ENCODE measurements around the gene ABCA8. TPM values are rescaled to one million over a fixed set of nuclear protein-coding genes. Genes with fewer than 3 reads are reported as not detected.

ABCA8 gene
- total RNA-seq, 1 experiment from 2014 or later, result not detected

GRCh38 chr17:68822719-68823289 lies 132.4 kb downstream of the ABCA8 start:
- H3K9me3 Mint-ChIP-seq, result no peaks in the 10 kb centered on the region
- peaks cover 0 to 3% of the 10 kb centered on the region in 2 experiments; a peak in 2 of 4 replicates for H3K4me1 Mint-ChIP-seq
- H2AFZ ChIP-seq (ENCODE audit: low read length), result no peak overlapping the region

More at GRCh38 chr17:68822719-68823289, 132.4 kb downstream of the ABCA8 start:
- no peaks in the 10 kb centered on the region for H3K27me3 Mint-ChIP-seq (ENCODE audit: low read depth)
- no peak overlapping the region for H4K91ac ChIP-seq (ENCODE audit: insufficient read length, low read depth, low read length)
- H2BK20ac ChIP-seq (ENCODE audit: low read depth, low read length, poor library complexity, severe bottlenecking), result no peak overlapping the region
- H3K79me2 ChIP-seq (ENCODE audit: insufficient read depth, low read length), result no peaks in the 10 kb centered on the region
- no peak overlapping the region for H3K14ac ChIP-seq (ENCODE audit: insufficient read depth, low read length)
- H3K27ac Mint-ChIP-seq, result no peak overlapping the region
- H2AK5ac ChIP-seq (ENCODE audit: insufficient read length, low read length), result no peak overlapping the region
- no peak overlapping the region for H3K56ac ChIP-seq (ENCODE audit: insufficient read length, low read depth, low read length)
- no peaks in the 10 kb centered on the region for H3K4me1 ChIP-seq (ENCODE audit: insufficient read depth, low read length)
- H2BK15ac ChIP-seq (ENCODE audit: low read depth, low read length), result 0 out of 2 replicates have a peak overlapping the region, but pooled peaks have one; percentile 80
- H3K36me3 Mint-ChIP-seq (ENCODE audit: insufficient read depth in 1 of 3, low read depth in 3 of 3), result no peaks in the 10 kb centered on the region
- H3K4me2 ChIP-seq (ENCODE audit: insufficient read depth, insufficient read length, low read length), result no peak overlapping the region
- H4K5ac ChIP-seq (ENCODE audit: insufficient read length, low read depth, low read length), result no peak overlapping the region
- no peaks in the 10 kb centered on the region for H4K20me1 ChIP-seq (ENCODE audit: control insufficient read depth, insufficient read depth, insufficient read length)
- H4K8ac ChIP-seq (replicated peaks; ENCODE audit: insufficient read length, low read depth, low read length), result no peak overlapping the region
- no CpG with 5 or more reads among the region's 3 CpGs for WGBS (ENCODE audit: extremely low coverage, insufficient read length, low lambda C conversion rate)
- no peak overlapping the region for H3K23ac ChIP-seq (ENCODE audit: insufficient read length, low read depth, low read length)
- no peak overlapping the region for H3K9ac ChIP-seq (ENCODE audit: extremely low read depth, insufficient read length, low read length)
- TF ChIP-seq, protein P1, sequence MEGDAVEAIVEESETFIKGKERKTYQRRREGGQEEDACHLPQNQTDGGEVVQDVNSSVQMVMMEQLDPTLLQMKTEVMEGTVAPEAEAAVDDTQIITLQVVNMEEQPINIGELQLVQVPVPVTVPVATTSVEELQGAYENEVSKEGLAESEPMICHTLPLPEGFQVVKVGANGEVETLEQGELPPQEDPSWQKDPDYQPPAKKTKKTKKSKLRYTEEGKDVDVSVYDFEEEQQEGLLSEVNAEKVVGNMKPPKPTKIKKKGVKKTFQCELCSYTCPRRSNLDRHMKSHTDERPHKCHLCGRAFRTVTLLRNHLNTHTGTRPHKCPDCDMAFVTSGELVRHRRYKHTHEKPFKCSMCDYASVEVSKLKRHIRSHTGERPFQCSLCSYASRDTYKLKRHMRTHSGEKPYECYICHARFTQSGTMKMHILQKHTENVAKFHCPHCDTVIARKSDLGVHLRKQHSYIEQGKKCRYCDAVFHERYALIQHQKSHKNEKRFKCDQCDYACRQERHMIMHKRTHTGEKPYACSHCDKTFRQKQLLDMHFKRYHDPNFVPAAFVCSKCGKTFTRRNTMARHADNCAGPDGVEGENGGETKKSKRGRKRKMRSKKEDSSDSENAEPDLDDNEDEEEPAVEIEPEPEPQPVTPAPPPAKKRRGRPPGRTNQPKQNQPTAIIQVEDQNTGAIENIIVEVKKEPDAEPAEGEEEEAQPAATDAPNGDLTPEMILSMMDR (conservative IDR thresholded peaks at IDR 0.05), result no peak
- no peak overlapping the region for H3K18ac ChIP-seq (ENCODE audit: insufficient read length, low read depth, low read length)
- H3T11ph ChIP-seq (ENCODE audit: low read length), result no peak overlapping the region
- no peak overlapping the region for H2BK5ac ChIP-seq (ENCODE audit: insufficient read length, low read length)
- no peak overlapping the region for H2BK120ac ChIP-seq (ENCODE audit: low read depth, low read length, poor library complexity, severe bottlenecking)
- H2BK12ac ChIP-seq (ENCODE audit: insufficient read length, low read depth, low read length), result no peak overlapping the region
- H3K27me3 ChIP-seq (ENCODE audit: insufficient read depth, low read length), result no peaks in the 10 kb centered on the region
- no peak overlapping the region for H3K27ac ChIP-seq (ENCODE audit: insufficient read length, low read depth, low read length)
- no peak for DNase-seq
- H3K79me1 ChIP-seq (ENCODE audit: insufficient read depth, low read depth, low read length, poor library complexity, severe bottlenecking), result no peaks in the 10 kb centered on the region
- no peaks in the 10 kb centered on the region for H3K23me2 ChIP-seq (ENCODE audit: insufficient read length, low read depth, low read length, poor library complexity, severe bottlenecking)
- H3K4me3 Mint-ChIP-seq, result no peak overlapping the region
- H3K9me3 ChIP-seq (ENCODE audit: control insufficient read depth, low read depth, low read length), result no peaks in the 10 kb centered on the region
- no peak overlapping the region for H3K4ac ChIP-seq (ENCODE audit: low read depth, low read length)

Measured in H9 (cell line).